ENCODE data around the gene ACTL9. TPM values are rescaled to one million over a fixed set of nuclear protein-coding genes. Genes with fewer than 3 reads are reported as not detected.

The ACTL9 gene
- total RNA-seq, 2 donors from 2014 or later: not detected

- Histone ChIP-seq H3K9me3 (peaks cover 0 to 7% of the 10 kb centered on the region in 2 donors), H3K4me3 (no peak overlapping the region), H3K27me3 (no peaks in the 10 kb centered on the region), H3K27ac (no peak overlapping the region), H3K36me3 (no peaks in the 10 kb centered on the region), H3K4me1 (no peaks in the 10 kb centered on the region)
- DNase-seq (ENCODE audit: low spot score): no peak
- no peak for TF ChIP-seq CTCF (IDR thresholded peaks at IDR 0.05)
Observed at GRCh38 chr19:8682472-8682871, 16.1 kb downstream of the ACTL9 start.

- Histone ChIP-seq H3K27me3 (no peaks in the 10 kb centered on the region), H3K9me3 (peaks cover 0 to 7% of the 10 kb centered on the region in 2 donors), H3K27ac (no peak overlapping the region), H3K4me3 (no peak overlapping the region), H3K4me1 (no peaks in the 10 kb centered on the region), H3K36me3 (no peaks in the 10 kb centered on the region)
- no peak for TF ChIP-seq CTCF (IDR thresholded peaks at IDR 0.05)
- no peak for DNase-seq (ENCODE audit: low spot score)
Observed at GRCh38 chr19:8681345-8682029, 17.1 kb downstream of the ACTL9 start.

- no peak for TF ChIP-seq CTCF (IDR thresholded peaks at IDR 0.05)
- no peak for DNase-seq (ENCODE audit: low spot score)
- Histone ChIP-seq H3K27ac (no peak overlapping the region), H3K4me1 (no peaks in the 10 kb centered on the region), H3K9me3 (peaks cover 0 to 7% of the 10 kb centered on the region in 2 donors), H3K4me3 (no peak overlapping the region), H3K36me3 (no peaks in the 10 kb centered on the region), H3K27me3 (no peaks in the 10 kb centered on the region)
Observed at GRCh38 chr19:8680676-8681344, 17.8 kb downstream of the ACTL9 start.

- Histone ChIP-seq H3K27ac (no peak overlapping the region), H3K36me3 (no peaks in the 10 kb centered on the region), H3K27me3 (no peaks in the 10 kb centered on the region), H3K4me3 (no peak overlapping the region), H3K9me3 (peaks cover 0 to 7% of the 10 kb centered on the region in 2 donors), H3K4me1 (no peaks in the 10 kb centered on the region)
- DNase-seq (ENCODE audit: low spot score): no peak
- no peak for TF ChIP-seq CTCF (IDR thresholded peaks at IDR 0.05)
Observed at GRCh38 chr19:8678244-8678807, 20.3 kb downstream of the ACTL9 start.

GRCh38 chr19:8675066-8675465 lies 23.5 kb downstream of the ACTL9 start:
- no peaks in the 10 kb centered on the region for H3K4me1 ChIP-seq
- no peaks in the 10 kb centered on the region for H3K9me3 ChIP-seq
- TF ChIP-seq CTCF (IDR thresholded peaks at IDR 0.05): no peak
- no peak for DNase-seq (ENCODE audit: low spot score)
- no peaks in the 10 kb centered on the region for H3K36me3 ChIP-seq
- H3K27ac ChIP-seq: no peak overlapping the region
- H3K27me3 ChIP-seq: no peaks in the 10 kb centered on the region
- no peak overlapping the region for H3K4me3 ChIP-seq

Measured in right atrium auricular region (tissue), 2 donors.